ENCODE results near the gene TSPAN14. TPM values are rescaled to one million over a fixed set of nuclear protein-coding genes. Genes with fewer than 3 reads are reported as not detected.

The TSPAN14 gene
- total RNA-seq, 1 experiment from 2014 or later: 46.8 TPM

GRCh38 chr10:80569131-80569895 lies 115.2 kb downstream of the TSPAN14 start:
- Histone ChIP-seq H3K4me2 (ENCODE audit: insufficient read depth, insufficient read length, low read length) (no peak overlapping the region), H3K9me3 (ENCODE audit: control insufficient read depth, low read depth, low read length) (no peaks in the 10 kb centered on the region), H4K5ac (ENCODE audit: insufficient read length, low read depth, low read length) (no peak overlapping the region), H3K23me2 (ENCODE audit: insufficient read length, low read depth, low read length, poor library complexity, severe bottlenecking) (no peaks in the 10 kb centered on the region), H3K27ac (ENCODE audit: insufficient read length, low read depth, low read length) (no peak overlapping the region), H2AK5ac (ENCODE audit: insufficient read length, low read length) (no peak overlapping the region), H3T11ph (ENCODE audit: low read length) (no peak overlapping the region), H3K79me2 (ENCODE audit: insufficient read depth, low read length) (no peaks in the 10 kb centered on the region), H3K4me1 (ENCODE audit: insufficient read depth, low read length) (no peaks in the 10 kb centered on the region), H3K27me3 (ENCODE audit: insufficient read depth, low read length) (no peaks in the 10 kb centered on the region), H2BK20ac (ENCODE audit: low read depth, low read length, poor library complexity, severe bottlenecking) (no peak overlapping the region), H4K20me1 (ENCODE audit: control insufficient read depth, insufficient read depth, insufficient read length) (no peaks in the 10 kb centered on the region), H2BK5ac (ENCODE audit: insufficient read length, low read length) (no peak overlapping the region), H3K14ac (ENCODE audit: insufficient read depth, low read length) (no peak overlapping the region), H3K56ac (ENCODE audit: insufficient read length, low read depth, low read length) (no peak overlapping the region), H3K23ac (ENCODE audit: insufficient read length, low read depth, low read length) (no peak overlapping the region), H3K79me1 (ENCODE audit: insufficient read depth, low read depth, low read length, poor library complexity, severe bottlenecking) (no peaks in the 10 kb centered on the region), H3K18ac (ENCODE audit: insufficient read length, low read depth, low read length) (peak overlapping the region; percentile 20), H2BK12ac (ENCODE audit: insufficient read length, low read depth, low read length) (no peak overlapping the region), H2AFZ (ENCODE audit: low read length) (no peak overlapping the region), H3K9ac (ENCODE audit: extremely low read depth, insufficient read length, low read length) (no peak overlapping the region), H2BK120ac (ENCODE audit: low read depth, low read length, poor library complexity, severe bottlenecking) (no peak overlapping the region), H2BK15ac (ENCODE audit: low read depth, low read length) (no peak overlapping the region), H4K91ac (ENCODE audit: insufficient read length, low read depth, low read length) (no peak overlapping the region), H4K8ac (replicated peaks; ENCODE audit: insufficient read length, low read depth, low read length) (peak overlapping the region; percentile 77), H3K4ac (ENCODE audit: low read depth, low read length) (no peak overlapping the region)
- no CpG with 5 or more reads among the region's 15 CpGs for WGBS (ENCODE audit: extremely low coverage, insufficient read length, low lambda C conversion rate)
- H3K27me3 Mint-ChIP-seq (ENCODE audit: low read depth): peaks cover 3% of the 10 kb centered on the region
- no peaks in the 10 kb centered on the region for H3K4me1 Mint-ChIP-seq
- H3K27ac Mint-ChIP-seq: no peak overlapping the region
- H3K4me3 Mint-ChIP-seq: no peak overlapping the region
- TF ChIP-seq CTCF (conservative IDR thresholded peaks at IDR 0.05): no peak
- H3K36me3 Mint-ChIP-seq (ENCODE audit: insufficient read depth in 1 of 3, low read depth in 3 of 3): no peaks in the 10 kb centered on the region
- DNase-seq: no peak
- peaks cover 0 to 2% of the 10 kb centered on the region in 2 experiments; a peak in 1 of 5 replicates for H3K9me3 Mint-ChIP-seq
